Skin of body (tissue), 2 donors: Measurements from ENCODE around the gene NUDCD3. TPM values are rescaled to one million over a fixed set of nuclear protein-coding genes. Genes with fewer than 3 reads are reported as not detected.

Experiments
- DNase-seq: peaks from one replicate; lab custom pipeline; 2025; lab: John Stamatoyannopoulos, UW
- total RNA-seq: library from RNA; depleted of rRNA; stranded (reverse); fragments of >200 nt; gene quantifications from one replicate; pipeline ENCODE4 v1.2.3, GENCODE V29; 2014

The NUDCD3 gene
- total RNA-seq, 1 donor from 2014 or later = 47.8 TPM

- DNase-seq = no peak
Measured at GRCh38 chr7:44402401-44403060, 87.9 kb downstream of the NUDCD3 start.

GRCh38 chr7:44401692-44402091 is 88.8 kb downstream of the NUDCD3 start:
- no peak for DNase-seq

- no peak for DNase-seq
Measured at GRCh38 chr7:44400033-44400511, 90.4 kb downstream of the NUDCD3 start.

GRCh38 chr7:44398953-44399574 is 91.4 kb downstream of the NUDCD3 start:
- no peak for DNase-seq

GRCh38 chr7:44398511-44398911 is 91.9 kb downstream of the NUDCD3 start:
- DNase-seq = no peak

GRCh38 chr7:44396931-44397545 is 93.4 kb downstream of the NUDCD3 start:
- no peak for DNase-seq

- no peak for DNase-seq
Measured at GRCh38 chr7:44396496-44396895, 94.0 kb downstream of the NUDCD3 start.

- no peak for DNase-seq
Measured at GRCh38 chr7:44395067-44395466, 95.4 kb downstream of the NUDCD3 start.

GRCh38 chr7:44394636-44395035 is 95.8 kb downstream of the NUDCD3 start:
- DNase-seq = no peak

GRCh38 chr7:44394112-44394447 is 96.4 kb downstream of the NUDCD3 start:
- no peak for DNase-seq

GRCh38 chr7:44393238-44394111 is 97.0 kb downstream of the NUDCD3 start:
- no peak for DNase-seq

GRCh38 chr7:44392618-44393010 is 97.8 kb downstream of the NUDCD3 start:
- DNase-seq = no peak

GRCh38 chr7:44391746-44392617 is 98.5 kb downstream of the NUDCD3 start:
- no peak for DNase-seq

- DNase-seq = no peak
Measured at GRCh38 chr7:44391171-44391570, 99.3 kb downstream of the NUDCD3 start.

GRCh38 chr7:44390701-44391100 is 99.8 kb downstream of the NUDCD3 start:
- DNase-seq = no peak

GRCh38 chr7:44388089-44388970 is 102.1 kb downstream of the NUDCD3 start:
- DNase-seq = no peak

GRCh38 chr7:44387389-44387788 is 103.1 kb downstream of the NUDCD3 start:
- DNase-seq = no peak

- no peak for DNase-seq
Measured at GRCh38 chr7:44386139-44386913, 104.1 kb downstream of the NUDCD3 start.
